Activated CD4-positive, alpha-beta T cell treated with anti-CD3 and anti-CD28 coated beads, Interleukin-2, amount 10 ng/mL, durations not matched to agents 7 days and 5 days (primary cell): ENCODE results near the gene PPFIBP1. TPM values are rescaled to one million over a fixed set of nuclear protein-coding genes. Genes with fewer than 3 reads are reported as not detected.

Experiments
- CTCF ChIA-PET: fragments of 350-600 bp; sonication (Branson Sonifier 250); formaldehyde crosslinking; loops from one replicate; lab custom pipeline; 2021; ENCODE audit warnings: antibody characterized with exemption; lab: Charles Lee
- POLR2A ChIA-PET: fragments of 350-600 bp; sonication (Branson Sonifier 250); formaldehyde crosslinking; loops from one replicate; lab custom pipeline; 2021; ENCODE audit warnings: antibody characterized with exemption; lab: Charles Lee
- DNase-seq: peaks from one replicate; pipeline ENCODE4 v3.0.0-alpha.2; 2020
- H3K27ac Mint-ChIP-seq: one replicate; pipeline ENCODE4 v1.8.0; 2021; ENCODE audit warnings: mild to moderate bottlenecking, moderate library complexity, mixed read lengths
- H3K27me3 Mint-ChIP-seq: one replicate; pipeline ENCODE4 v1.8.0; 2021; ENCODE audit warnings: mixed read lengths
- H3K36me3 Mint-ChIP-seq: one replicate; pipeline ENCODE4 v1.8.0; 2021; ENCODE audit warnings: low read depth, mixed read lengths
- H3K4me1 Mint-ChIP-seq: one replicate; pipeline ENCODE4 v1.8.0; 2021; ENCODE audit warnings: mixed read lengths
- H3K4me3 Mint-ChIP-seq: one replicate; pipeline ENCODE4 v1.8.0; 2021; ENCODE audit warnings: mild to moderate bottlenecking, moderate library complexity, mixed read lengths
- H3K9me3 Mint-ChIP-seq: one replicate; pipeline ENCODE4 v1.8.0; 2021; ENCODE audit warnings: mixed read lengths
- total RNA-seq, 2 experiments: library from RNA; stranded (reverse); gene quantifications; one replicate each; pipeline ENCODE4 v1.2.3, GENCODE V29; 2021

Gene PPFIBP1
- total RNA-seq, 2 experiments from 2014 or later, result 7.7 to 8.6 TPM

DNA sequence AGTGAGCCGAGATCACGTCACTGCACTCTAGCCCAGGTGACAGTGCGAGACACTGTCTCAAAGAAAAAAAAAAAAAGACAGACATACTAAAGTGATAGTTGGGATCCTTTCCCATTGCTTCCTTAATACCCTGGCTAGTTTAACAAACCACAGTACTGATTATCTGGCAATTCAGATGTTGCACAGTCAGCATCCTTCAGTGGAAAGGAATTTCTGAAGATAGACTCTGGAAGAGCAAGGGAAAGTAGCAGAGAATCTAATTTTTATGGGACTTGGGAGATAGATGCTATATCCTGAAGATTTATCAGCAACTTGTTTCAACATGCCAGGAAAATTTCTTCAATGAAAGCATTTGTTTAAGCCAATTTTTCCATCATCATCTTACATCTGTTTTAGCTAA is 6.5 kb upstream of the PPFIBP1 start:
- CTCF ChIA-PET, result no interaction called here
- Mint-ChIP-seq H3K4me3 (no peak overlapping the region), H3K27ac (no peak overlapping the region), H3K36me3 (no peaks in the 10 kb centered on the region), H3K9me3 (no peaks in the 10 kb centered on the region), H3K27me3 (peaks cover 47% of the 10 kb centered on the region), H3K4me1 (peaks cover 4% of the 10 kb centered on the region)
- POLR2A ChIA-PET, result no interaction called here
- no peak for DNase-seq

DNA sequence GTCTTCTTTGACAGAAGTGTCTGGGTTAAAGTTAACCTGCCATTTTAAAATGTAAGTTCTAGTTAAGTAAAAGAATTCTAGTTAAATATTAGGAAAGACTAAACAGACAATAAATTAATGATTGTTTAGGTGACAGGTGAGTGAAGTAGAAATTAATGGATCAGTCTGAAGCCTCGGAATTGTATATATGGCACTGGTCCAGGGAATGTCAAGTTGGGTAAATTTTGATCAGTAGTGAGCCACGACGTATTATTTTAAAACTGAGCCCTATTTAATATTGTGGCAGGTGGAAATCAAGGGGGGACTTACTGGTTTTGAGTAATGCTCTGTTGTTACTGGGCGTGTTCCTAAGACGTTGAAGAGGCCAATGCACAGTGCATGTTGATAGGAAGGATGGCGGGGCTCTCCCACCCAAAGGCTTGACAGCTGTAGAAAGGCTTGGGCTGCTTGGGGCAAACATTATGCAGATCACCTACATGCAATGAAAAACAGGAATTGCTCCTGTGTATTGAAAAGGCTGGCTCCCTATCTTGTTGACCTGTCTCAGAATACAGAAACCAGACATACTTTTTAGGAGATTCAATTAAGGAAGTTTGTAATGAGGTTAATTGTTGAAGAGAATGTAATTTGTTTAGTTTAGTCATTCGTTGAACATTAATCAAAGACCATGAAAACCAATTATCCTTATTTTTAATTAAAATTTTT is 5.9 kb upstream of the PPFIBP1 start:
- H3K36me3 Mint-ChIP-seq, result no peaks in the 10 kb centered on the region
- ChIA-PET POLR2A (no interaction called here), CTCF (interaction anchor here (0.6 kb wide), 1 partner anchor 126 kb away, joined by 3 read pairs; no protein-coding TSS in a partner anchor)
- no peak overlapping the region for H3K4me3 Mint-ChIP-seq
- H3K4me1 Mint-ChIP-seq, result peaks cover 7% of the 10 kb centered on the region
- H3K9me3 Mint-ChIP-seq, result no peaks in the 10 kb centered on the region
- peaks cover 47% of the 10 kb centered on the region for H3K27me3 Mint-ChIP-seq
- no peak for DNase-seq
- H3K27ac Mint-ChIP-seq, result no peak overlapping the region

GRCh38 chr12:27521066-27521465 is 2.9 kb upstream of the PPFIBP1 start:
- H3K27me3 Mint-ChIP-seq, result peaks cover 43% of the 10 kb centered on the region

DNA sequence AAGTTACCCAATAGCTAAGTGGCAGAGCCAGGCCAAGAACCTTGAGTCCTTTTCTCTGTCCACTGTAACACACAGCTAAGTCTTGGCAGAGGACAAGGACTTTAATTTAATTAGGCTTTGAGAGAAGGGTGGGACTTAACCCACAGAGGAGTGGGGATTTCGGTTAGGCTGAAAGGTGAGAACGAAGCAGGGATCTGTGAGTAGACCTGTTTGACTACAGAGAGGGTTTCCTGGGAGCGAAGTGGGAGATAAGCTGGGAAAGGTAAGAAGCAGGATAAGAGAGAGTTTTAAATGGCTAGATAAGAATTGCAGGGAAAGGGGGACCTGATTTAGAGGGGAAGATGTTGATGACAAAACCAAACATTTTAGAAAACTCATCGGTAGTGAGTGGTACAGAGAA is 2.0 kb upstream of the PPFIBP1 start:
- ChIA-PET CTCF (interaction anchor here (1.2 kb wide), 1 partner anchor 19 kb away, joined by 3 read pairs; no protein-coding TSS in a partner anchor), POLR2A (no interaction called here)
- DNase-seq, result no peak
- no peaks in the 10 kb centered on the region for H3K9me3 Mint-ChIP-seq
- H3K4me1 Mint-ChIP-seq, result peaks cover 27% of the 10 kb centered on the region
- no peak overlapping the region for H3K27ac Mint-ChIP-seq
- H3K4me3 Mint-ChIP-seq, result no peak overlapping the region
- H3K27me3 Mint-ChIP-seq, result peaks cover 40% of the 10 kb centered on the region
- no peaks in the 10 kb centered on the region for H3K36me3 Mint-ChIP-seq

More at GRCh38 chr12:27521066-27521465, 2.9 kb upstream of the PPFIBP1 start:
- ChIA-PET CTCF (interaction anchor here (1.3 kb wide), 1 partner anchor 38 kb away, joined by 3 read pairs; no protein-coding TSS in a partner anchor), POLR2A (no interaction called here)
- Mint-ChIP-seq H3K36me3 (no peaks in the 10 kb centered on the region), H3K4me3 (no peak overlapping the region), H3K4me1 (peaks cover 27% of the 10 kb centered on the region), H3K27ac (no peak overlapping the region), H3K9me3 (no peaks in the 10 kb centered on the region)
- DNase-seq, result no peak

DNA sequence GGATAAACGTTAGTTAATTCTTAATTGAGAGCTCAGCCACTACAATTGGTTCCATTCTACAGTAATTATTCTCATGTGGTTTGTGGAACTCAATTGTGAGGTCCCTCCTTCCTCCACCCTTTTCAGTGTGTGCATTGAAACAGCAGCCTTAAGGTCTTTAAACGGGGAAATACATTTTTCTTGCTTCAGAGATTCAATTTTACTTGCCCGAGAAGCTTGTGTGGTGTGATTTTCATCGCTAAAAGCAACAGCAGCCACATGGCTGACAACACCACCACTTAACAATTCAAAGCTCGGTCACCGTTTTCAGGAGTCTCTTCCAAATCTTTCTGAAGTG is 733 bp upstream of the PPFIBP1 start:
- Mint-ChIP-seq H3K36me3 (no peaks in the 10 kb centered on the region), H3K4me3 (peak overlapping the region; percentile 95), H3K9me3 (no peaks in the 10 kb centered on the region), H3K27ac (peak overlapping the region; percentile 94), H3K27me3 (peaks cover 36% of the 10 kb centered on the region), H3K4me1 (peaks cover 27% of the 10 kb centered on the region)
- DNase-seq, result no peak
- POLR2A ChIA-PET, result no interaction called here
- CTCF ChIA-PET, result interaction anchor here (0.5 to 2.2 kb wide), 4 partner anchors 9 to 1356 kb away, joined by 3 to 6 read pairs (median 4); no protein-coding TSS in a partner anchor

DNA sequence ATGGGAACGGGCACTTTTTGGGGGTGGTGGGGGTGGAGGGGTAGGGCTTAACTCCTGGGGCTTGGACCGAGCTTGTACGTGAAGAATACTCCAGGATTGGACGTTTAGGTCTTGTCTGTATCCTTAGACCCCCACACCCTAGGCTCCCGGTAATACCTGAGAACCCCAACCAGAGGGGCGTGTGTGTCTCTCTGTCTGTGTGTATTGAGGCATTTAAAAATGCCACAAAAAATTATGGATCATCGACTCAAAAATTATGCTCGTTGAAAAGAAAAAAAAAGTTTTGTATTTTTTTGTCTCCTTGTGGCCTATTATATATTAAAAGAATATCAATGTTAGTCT is 459 bp downstream of the PPFIBP1 start:
- ChIA-PET CTCF (interaction anchor here (1.4 to 2.2 kb wide), 2 partner anchors 10 to 91 kb away, joined by 4 to 6 read pairs; no protein-coding TSS in a partner anchor), POLR2A (no interaction called here)
- H3K4me3 Mint-ChIP-seq, result peak overlapping the region; percentile 95
- no peak overlapping the region for H3K27ac Mint-ChIP-seq
- peaks cover 29% of the 10 kb centered on the region for H3K4me1 Mint-ChIP-seq
- H3K36me3 Mint-ChIP-seq, result no peaks in the 10 kb centered on the region
- DNase-seq, result no peak
- H3K27me3 Mint-ChIP-seq, result peaks cover 30% of the 10 kb centered on the region
- H3K9me3 Mint-ChIP-seq, result no peaks in the 10 kb centered on the region

- H3K4me3 Mint-ChIP-seq, result peak overlapping the region; percentile 95
- DNase-seq, result no peak
- no peaks in the 10 kb centered on the region for H3K9me3 Mint-ChIP-seq
- ChIA-PET POLR2A (no interaction called here), CTCF (interaction anchor here (2.2 kb wide), 1 partner anchor 11 kb away, joined by 6 read pairs; no protein-coding TSS in a partner anchor)
- H3K4me1 Mint-ChIP-seq, result peaks cover 29% of the 10 kb centered on the region
- H3K27ac Mint-ChIP-seq, result no peak overlapping the region
- H3K27me3 Mint-ChIP-seq, result peaks cover 25% of the 10 kb centered on the region
- no peaks in the 10 kb centered on the region for H3K36me3 Mint-ChIP-seq
These were observed 1.1 kb downstream of the PPFIBP1 start for GRCh38 chr12:27524839-27525753.

- DNase-seq, result no peak
- ChIA-PET POLR2A (no interaction called here), CTCF (interaction anchor here (0.6 to 0.7 kb wide), 2 partner anchors 66 to 145 kb away, joined by 3 to 8 read pairs; no protein-coding TSS in a partner anchor)
- Mint-ChIP-seq H3K27ac (no peak overlapping the region), H3K4me3 (no peak overlapping the region), H3K4me1 (peaks cover 26% of the 10 kb centered on the region), H3K36me3 (no peaks in the 10 kb centered on the region), H3K27me3 (peaks cover 18% of the 10 kb centered on the region), H3K9me3 (no peaks in the 10 kb centered on the region)
These were observed 3.5 kb downstream of the PPFIBP1 start for GRCh38 chr12:27527512-27527911.

- CTCF ChIA-PET, result no interaction called here
- H3K4me3 Mint-ChIP-seq, result no peak overlapping the region
- no peak overlapping the region for H3K27ac Mint-ChIP-seq
- no peaks in the 10 kb centered on the region for H3K36me3 Mint-ChIP-seq
- H3K27me3 Mint-ChIP-seq, result peaks cover 19% of the 10 kb centered on the region
- H3K9me3 Mint-ChIP-seq, result no peaks in the 10 kb centered on the region
- DNase-seq, result no peak
- POLR2A ChIA-PET, result no interaction called here
- peaks cover 21% of the 10 kb centered on the region for H3K4me1 Mint-ChIP-seq
These were observed 4.8 kb downstream of the PPFIBP1 start for GRCh38 chr12:27528788-27529187.

- CTCF ChIA-PET, result interaction anchor here (0.5 kb wide), 1 partner anchor 111 kb away, joined by 4 read pairs; no protein-coding TSS in a partner anchor
These were observed 6.3 kb downstream of the PPFIBP1 start for GRCh38 chr12:27530157-27530922.

GRCh38 chr12:27531896-27532295 is 7.9 kb downstream of the PPFIBP1 start:
- POLR2A ChIA-PET, result no interaction called here
- H3K27ac Mint-ChIP-seq, result no peak overlapping the region
- peaks cover 23% of the 10 kb centered on the region for H3K4me1 Mint-ChIP-seq
- no peak overlapping the region for H3K4me3 Mint-ChIP-seq
- H3K9me3 Mint-ChIP-seq, result no peaks in the 10 kb centered on the region
- no peak for DNase-seq
- H3K36me3 Mint-ChIP-seq, result no peaks in the 10 kb centered on the region
- CTCF ChIA-PET, result interaction anchor here (0.7 kb wide), 1 partner anchor 115 kb away, joined by 3 read pairs; no protein-coding TSS in a partner anchor
- H3K27me3 Mint-ChIP-seq, result peaks cover 6% of the 10 kb centered on the region

More at GRCh38 chr12:27530157-27530922, 6.3 kb downstream of the PPFIBP1 start:
- no peaks in the 10 kb centered on the region for H3K36me3 Mint-ChIP-seq
- H3K4me3 Mint-ChIP-seq, result no peak overlapping the region
- no peak overlapping the region for H3K27ac Mint-ChIP-seq
- POLR2A ChIA-PET, result no interaction called here
- DNase-seq, result no peak
- peaks cover 23% of the 10 kb centered on the region for H3K4me1 Mint-ChIP-seq
- H3K9me3 Mint-ChIP-seq, result no peaks in the 10 kb centered on the region
- peaks cover 15% of the 10 kb centered on the region for H3K27me3 Mint-ChIP-seq
